SKM-1 treated with dmso at 0.1 percent for 144 hours (cell line): Measurements from ENCODE around the gene PPP1R14D.

Source experiments
- DNase-seq: peaks from one replicate; lab custom pipeline; 2025; ENCODE audit not compliant: unreplicated experiment; lab: John Stamatoyannopoulos, UW

PPP1R14D gene

DNA sequence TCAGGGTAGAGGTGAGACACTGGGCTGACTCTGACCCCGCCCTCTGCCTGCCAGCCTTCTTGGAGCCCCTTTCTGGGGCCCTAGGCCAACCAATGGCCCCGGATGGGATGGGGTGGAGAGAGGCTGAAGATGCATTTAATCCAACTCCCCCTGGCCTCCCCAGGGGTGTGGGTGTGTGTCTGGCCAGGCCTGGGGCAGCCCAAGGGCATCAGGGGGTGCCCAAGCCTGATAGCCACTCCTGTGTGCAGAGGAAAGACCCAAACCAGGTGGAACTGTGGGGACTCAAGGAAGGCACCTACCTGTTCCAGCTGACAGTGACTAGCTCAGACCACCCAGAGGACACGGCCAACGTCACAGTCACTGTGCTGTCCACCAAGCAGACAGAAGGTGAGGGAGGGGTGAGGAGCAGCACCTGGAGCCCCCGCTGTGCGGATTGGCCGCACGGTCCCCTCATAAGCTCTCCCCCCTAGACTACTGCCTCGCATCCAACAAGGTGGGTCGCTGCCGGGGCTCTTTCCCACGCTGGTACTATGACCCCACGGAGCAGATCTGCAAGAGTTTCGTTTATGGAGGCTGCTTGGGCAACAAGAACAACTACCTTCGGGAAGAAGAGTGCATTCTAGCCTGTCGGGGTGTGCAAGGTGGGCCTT, 24.9 kb upstream of the PPP1R14D start:
- no peak for DNase-seq

DNA sequence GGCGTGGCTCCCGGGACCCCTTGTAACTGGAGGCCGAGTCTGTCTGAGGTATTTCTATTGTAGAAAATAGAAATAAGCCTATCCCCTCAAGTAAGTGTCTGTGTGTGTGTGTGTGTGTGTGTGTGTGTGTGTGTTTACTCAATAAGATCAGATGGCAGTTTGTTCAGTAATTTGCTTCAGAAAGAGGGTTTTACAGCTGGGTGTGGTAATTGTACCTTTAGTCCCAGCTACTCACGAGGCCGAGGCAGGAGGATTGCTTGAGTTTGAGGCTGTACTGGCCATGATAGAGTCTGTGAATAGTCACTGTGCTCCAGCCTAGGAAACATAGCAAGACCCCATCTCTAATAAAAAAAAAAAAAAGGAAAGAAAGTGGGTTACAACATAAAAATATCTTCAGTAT, 24.0 kb upstream of the PPP1R14D start:
- no peak for DNase-seq

DNA sequence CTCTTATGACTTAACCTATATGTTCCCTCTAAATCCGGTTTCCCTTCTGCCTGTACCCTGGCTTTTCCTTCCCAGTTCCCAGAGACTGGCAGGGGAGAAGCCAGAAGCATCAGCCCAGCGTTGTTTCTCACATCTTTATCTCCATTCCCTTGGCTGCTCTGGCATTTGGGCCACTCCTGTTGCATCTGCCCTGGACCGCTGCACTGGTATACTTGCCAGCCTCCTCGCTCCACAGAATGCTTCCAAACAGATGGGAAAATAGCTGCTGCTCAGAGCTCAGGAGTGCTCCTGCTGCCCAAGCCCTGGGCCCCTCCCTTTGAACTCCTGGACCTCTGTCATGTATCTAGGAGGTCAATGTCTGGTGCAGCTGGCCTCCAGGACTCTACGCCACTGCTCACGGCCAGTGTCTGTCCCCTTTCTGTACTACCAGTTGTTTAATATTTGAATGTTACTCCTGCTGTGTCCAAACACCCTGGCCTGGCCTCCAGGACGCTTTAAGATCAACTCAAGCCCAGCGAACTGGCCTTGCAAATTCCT, 22.1 kb upstream of the PPP1R14D start:
- no peak for DNase-seq

DNA sequence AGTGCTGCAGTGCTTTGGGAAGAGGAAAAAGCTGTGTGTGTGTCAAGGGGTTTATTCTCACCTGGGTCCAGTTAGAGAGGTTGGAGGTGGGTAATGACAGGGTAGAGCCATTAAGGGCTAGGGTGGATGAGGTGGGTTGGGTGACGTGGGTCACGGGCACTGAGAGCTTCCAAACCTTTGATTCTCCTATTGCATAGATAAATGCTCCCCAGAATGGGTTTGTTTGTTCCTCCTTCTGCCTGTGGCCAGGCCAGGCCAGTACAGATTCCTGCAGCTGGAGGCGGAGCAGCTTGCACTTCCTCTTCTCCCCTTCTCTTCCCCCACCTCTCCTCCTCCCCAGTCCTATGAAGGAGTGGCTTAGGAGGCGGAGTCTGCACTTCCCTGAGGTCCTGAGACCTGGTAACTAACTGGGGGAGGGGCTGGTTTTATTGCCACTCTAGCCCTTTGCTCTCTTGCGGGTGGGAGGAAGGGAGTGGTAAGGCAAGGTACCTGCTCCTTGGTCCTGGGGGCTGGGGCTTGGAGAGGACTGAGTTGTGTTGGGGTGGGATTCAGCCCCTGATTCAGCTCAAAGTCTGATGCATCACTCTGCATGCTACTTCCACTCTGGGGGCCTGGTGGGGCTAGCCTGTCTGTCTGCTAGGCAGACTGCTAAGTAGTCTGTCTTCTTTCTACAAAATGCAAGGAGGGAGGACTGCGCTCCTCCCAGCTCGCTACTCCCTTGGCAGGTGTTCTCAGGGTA, 18.9 kb upstream of the PPP1R14D start:
- peak; percentile 99 for DNase-seq

DNA sequence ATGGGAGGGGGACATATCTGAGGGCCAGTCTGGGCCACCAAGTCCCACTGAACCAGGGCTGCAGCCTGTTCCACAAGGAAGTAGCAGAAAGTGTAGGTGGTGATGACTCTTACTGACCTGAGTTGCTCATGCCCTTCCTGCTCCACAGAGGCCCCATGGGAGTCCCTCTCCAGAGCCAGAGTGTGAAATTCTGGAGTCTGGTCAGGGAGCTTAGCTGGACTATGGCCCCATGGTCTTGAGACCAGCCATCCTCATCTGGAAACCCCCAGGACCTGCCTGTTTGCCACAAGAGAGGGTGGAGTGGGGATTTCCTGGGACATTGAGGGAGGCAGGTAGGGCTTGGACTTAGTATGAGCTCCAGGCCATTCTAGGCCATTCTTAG, 18.3 kb upstream of the PPP1R14D start:
- no peak for DNase-seq

DNA sequence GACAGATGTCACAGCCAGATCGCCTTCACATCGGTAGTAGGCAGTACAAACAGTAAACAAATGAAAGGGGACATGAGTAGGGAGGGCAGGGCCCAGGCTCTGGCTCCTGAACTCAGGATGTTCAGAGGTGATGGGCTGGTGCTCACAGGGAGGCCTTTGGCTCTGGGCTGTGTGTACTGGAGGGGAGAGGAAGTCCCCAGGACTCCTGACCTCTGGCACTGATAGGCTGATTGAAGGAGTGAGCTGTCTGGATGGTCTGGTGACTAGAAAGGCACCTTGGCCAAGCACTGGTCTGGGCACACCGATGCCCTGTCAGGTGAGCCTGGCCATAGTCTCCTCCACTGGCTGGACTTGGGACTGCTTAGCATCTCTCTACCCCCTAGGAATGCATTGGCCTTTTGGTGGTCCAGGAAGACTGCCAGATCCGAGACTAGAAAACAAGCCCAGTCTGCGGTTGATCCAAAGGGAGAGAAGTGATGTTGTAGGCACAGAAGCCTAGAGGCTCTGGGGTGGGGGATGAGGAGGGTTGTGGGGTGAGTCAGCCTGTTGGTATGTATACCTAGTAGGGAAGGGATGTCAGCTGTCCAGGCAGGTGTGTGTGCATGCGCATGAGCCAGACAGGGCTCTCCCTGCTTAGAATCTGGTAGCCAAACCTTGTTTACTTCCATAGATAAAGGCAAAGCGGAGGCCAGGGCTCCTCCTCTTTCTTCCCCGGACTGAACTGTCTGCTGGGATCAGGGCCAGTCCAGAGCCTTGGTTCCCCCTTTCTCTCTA, 17.2 kb upstream of the PPP1R14D start:
- DNase-seq: no peak

DNA sequence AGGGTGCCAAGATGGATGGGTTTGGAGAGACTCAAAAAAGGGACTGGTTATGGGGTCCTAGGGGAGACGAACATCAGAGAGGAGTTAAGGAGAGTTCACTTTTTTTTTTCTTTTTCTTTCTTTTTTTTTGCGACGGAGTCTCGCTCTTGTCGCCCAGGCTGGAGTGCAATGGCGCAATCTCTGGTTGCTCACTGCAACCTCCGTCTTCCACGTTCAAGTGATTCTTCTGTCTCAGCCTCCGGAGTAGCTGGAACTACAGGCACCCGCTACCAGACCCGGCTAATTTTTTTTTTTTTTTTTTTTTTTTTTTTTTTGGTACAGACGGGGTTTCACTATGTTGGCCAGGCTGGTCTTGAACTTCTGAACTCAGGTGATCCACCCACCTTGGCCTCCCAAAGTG, 16.5 kb upstream of the PPP1R14D start:
- DNase-seq: no peak

DNA sequence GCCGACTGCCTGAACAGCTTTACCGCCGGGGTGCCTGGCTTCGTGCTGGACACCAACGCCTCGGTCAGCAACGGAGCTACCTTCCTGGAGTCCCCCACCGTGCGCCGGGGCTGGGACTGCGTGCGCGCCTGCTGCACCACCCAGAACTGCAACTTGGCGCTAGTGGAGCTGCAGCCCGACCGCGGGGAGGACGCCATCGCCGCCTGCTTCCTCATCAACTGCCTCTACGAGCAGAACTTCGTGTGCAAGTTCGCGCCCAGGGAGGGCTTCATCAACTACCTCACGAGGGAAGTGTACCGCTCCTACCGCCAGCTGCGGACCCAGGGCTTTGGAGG, 16.2 kb upstream of the PPP1R14D start:
- peak; percentile 27 for DNase-seq

DNA sequence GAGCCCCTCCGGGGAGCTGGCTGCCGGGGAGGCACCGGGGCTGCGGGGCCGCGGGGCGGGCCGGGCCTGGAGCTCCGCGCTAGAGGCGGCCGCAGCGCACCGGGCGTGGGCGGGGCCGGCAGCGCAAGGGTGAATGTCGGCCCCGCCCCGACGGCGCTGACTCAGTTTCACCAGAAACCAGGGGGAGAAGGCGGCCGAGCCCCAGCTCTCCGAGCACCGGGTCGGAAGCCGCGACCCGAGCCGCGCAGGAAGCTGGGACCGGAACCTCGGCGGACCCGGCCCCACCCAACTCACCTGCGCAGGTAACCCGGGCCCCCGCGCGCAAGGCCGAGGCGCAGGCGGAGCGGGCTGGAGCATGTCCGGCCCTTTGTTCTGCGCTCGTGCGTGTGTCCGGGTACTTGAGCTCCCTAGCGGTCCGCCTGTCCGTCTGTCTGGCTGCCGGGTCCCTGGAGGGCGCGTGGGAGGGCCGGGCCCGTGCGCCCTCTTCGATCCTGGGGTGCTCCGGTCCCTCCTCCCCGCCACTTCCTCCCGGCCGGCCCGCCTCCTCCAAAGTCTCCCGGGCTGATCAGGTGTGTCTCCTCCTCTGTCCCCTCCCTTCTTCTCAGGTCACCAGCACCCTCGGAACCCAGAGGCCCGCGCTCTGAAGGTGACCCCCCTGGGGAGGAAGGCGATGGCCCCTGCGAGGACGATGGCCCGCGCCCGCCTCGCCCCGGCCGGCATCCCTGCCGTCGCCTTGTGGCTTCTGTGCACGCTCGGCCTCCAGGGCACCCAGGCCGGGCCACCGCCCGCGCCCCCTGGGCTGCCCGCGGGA, 15.6 kb upstream of the PPP1R14D start, which contains the start of gene SPINT1:
TSS of gene SPINT1 (plus strand) at position 164 of the 811 bp plus-strand sequence. CDS start at position 671, 507 bp downstream.
- DNase-seq: peak; percentile 26

DNA sequence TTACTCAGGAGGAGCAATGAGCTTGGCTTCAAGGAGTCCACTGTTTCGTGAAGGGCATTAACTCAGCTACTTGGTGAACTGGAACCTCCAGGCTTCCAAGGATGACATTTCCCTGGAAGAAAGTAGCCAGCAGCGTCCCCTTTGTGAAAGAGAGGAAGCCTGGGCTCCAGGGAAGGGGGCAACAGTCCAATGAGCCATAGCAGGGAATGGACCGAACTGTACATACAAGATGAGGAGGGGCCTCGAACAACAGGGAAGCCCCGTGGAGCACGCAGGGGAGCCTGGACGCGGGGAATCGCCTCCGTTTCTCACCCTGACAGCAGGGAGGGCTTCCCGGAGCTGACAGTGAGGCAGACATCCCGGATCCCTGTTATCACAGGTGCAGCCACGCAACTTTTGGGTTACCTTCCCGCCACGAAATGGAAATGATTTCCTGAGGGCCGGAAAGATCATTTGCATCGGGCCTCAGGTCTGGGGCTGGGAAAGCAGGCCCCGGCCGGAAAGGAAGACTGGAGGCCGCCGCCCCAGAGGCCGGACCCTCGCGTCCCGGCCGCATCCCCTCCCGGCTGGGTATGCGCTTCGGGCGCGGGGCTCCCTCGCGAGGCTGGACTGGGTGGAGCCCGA, 14.9 kb upstream of the PPP1R14D start:
- no peak for DNase-seq

DNA sequence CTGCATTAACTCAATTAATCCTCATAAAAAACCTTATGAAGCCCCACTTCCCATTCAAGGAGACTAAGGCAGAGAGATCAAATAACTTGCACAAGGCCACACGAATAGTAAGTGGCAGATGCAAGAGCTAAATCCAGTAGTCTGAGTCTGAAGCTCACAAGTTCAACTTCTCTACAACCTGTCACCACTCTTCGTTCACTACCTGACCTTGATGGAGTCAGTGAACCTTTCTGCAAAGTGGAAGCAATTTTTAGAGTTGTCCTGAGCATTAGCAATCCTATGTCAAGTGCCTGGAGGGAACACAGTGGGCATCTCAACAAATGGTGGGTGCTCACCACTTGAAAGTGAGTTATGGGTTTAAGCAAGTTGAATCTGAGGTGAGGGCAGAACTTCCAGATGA, 13.2 kb upstream of the PPP1R14D start:
- no peak for DNase-seq

DNA sequence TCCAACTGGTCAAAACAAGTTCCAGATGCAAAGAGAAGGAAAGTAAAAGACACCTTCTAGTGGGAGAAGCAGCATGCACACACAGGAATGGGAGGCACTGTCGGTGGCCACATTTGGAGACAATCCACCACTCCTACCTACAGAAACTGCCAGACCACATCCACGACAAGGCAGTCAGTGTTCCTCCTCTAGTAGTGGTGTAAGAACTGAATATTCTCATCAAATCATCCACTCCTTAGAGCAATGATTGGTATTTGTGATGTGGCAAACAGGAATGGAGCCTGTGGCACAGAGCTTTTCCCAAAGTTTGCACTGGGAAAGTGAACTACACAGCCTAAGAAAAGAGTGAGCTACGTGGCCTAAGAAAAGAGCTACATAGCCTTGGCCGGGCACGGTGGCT, 10.2 kb upstream of the PPP1R14D start:
- DNase-seq: no peak

DNA sequence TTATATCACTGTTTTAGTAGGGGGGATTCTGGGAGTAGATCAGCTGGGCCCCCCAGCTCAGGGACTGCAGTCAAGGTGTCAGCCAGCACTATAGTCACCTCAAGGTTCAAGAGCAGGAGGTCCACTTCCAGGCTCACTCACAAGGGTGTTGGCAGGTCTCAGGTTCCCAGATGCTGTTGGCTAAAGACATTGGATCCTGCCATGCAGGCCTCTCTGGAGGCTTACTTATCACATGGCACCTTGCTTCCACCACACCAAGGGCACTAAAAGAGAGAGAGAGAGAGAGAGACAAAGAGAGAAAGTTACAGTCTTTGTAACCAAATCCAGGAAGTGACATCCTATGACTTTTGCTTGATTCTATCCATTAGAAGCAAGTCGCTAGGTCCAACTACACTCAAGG, 7.5 kb upstream of the PPP1R14D start:
- no peak for DNase-seq

DNA sequence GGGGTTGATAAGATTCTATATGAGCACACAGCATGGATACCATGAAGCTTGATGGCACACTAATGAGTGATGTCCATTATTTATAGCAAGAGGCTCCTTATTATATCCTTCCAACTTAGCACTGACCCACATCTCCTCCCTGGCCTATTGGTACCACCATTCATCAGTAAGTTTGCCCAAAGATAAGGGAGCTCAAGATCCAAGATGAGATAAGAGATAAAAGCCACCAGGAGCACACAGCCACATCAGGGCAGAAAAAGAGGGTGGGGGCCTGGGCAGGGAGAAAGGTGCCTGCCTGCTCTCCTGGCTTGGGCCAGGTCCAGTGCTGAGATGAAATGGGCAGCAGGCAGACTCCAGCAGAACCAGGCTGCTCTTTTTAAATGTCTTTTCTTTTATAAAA, 4.4 kb upstream of the PPP1R14D start:
- DNase-seq: no peak

DNA sequence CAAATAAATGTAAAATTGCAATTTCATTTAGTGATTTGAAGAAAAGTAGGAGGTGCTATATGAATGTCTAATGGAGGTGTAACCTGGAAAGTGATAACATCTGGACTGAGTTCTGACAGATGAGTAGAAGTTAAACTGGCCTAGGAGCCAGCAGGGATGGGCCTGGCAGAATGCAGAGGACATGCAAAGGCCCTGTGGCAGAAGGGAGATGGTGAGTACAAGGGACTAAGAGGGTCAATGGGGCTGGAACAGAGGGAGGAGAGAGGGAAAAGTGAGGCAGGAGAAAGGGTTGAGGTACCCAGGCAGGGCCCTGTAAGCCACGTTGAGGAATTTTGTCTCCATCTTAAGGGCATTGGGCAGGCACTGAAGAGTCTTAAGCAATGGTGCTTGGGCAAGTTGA, 3.4 kb upstream of the PPP1R14D start:
- no peak for DNase-seq

DNA sequence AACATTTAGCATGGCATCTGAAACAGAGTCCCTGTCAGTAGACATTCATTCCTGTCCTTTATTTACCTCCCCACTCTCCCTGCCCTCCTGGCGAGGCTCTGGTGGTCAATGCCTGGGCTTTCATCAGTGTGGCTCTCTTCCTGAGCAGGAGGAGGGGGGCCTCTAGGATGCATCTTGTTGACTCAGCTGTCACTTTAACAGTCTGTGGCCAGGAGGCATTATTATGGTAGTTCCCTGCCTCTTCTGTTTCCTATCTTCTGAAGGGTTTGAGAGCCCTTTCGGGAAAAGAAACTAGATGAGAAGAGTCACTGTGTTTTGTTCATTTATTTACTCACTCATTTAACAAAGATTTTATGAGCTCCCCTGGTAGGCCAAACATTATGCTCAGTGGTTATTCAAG, 2.4 kb upstream of the PPP1R14D start:
- DNase-seq: no peak

DNA sequence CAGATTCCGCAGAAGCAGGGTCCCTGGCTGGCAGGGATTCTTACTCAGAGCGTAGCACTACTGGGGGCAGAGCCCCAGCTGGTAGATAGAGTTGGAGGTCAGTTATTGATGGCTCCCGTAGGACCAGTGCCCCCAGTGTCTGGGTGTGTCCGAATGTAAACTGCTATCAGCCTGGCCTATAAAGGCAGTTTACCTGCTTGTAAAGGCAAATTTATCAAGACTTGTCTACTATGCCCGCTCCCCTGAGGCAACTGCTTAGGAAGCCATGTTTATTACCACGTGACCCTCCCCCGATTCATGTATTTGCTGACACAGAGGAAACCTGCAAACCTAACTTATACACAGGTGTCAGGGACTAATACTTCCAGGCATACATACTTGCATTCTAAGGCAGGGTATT, 607 bp upstream of the PPP1R14D start:
- no peak for DNase-seq

DNA sequence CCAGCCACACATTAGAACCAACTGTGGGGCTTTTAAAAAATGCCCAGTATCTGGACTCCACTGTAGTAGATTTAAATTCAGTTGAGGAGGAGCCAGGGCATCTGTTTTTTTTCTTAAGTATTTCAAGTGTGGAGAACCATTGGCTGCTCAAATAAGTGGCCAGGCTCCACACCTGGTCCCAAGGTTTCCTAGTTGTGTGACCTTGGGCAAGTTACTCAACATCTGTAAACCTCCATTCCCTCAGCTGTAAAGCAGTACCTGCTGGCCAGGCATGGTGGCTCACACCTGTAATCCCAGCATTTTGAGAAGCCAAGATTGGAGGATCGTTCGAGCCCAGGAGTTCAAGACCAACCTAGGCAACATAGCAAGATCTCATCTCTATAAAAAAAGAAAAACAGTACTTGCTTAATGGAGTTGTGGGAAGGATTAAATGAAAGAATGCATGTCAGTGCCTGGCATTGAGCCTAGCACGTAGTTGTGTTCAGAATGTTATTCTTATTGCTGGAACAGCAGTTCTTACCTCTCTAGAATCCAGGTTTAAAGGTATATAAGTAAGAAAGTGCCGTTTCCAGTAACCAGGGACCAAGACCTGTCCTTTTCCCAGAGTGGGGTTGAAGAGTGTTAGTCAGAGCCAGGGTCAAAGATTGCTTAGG, 2.0 kb downstream of the PPP1R14D start:
- no peak for DNase-seq

DNA sequence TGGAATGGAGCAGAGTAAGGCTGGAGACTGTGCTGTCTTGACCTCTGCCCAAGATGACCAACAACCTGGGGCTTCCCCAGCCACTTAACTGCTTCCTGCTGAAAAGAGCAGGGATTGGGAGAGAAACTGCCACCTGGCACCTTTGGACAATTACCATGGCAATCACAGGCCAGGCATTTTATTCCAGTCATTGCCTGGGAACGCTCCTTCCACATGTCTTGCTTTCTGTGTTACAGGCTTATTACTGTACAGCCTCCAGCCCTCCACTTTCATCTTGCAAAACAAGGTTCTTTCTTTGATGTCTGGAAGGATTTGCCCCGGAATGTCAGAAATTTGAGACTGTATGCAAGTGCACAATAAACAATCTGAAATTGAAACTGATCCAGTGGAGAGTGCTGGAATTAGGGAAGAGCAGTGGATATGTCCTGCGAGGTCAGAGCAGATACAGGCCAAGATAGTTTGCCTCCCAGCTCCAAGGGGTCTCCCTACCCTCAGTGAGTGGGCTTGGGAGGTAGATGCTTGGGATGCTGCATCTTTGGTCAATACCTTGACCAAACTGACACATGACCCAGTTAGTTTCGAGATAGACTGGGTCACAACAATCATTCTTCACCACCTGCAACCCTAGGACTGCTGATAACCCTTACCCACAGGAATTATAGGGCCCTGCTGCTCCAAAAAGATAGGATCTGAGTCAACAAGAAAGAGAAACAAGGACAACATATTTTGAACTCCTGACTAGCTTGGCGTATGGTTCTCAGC, 2.7 kb downstream of the PPP1R14D start:
- DNase-seq: no peak
